Tibial nerve (tissue), 3 donors: ENCODE measurements around the gene CORIN.

Experiments
- POLR2A ChIP-seq, 2 donors: fragments of 450-650 bp; IDR thresholded peaks; one replicate each; pipeline ENCODE4 v1.6.1; 2017; ENCODE audit warnings: antibody characterized with exemption in 2 of 2, mild to moderate bottlenecking in 2 of 2, moderate library complexity in 2 of 2
- TF ChIP-seq, protein P1 (sequence below), 5 experiments: fragments of 200-600 bp in 3 of 5; fragments of 450-650 bp in 2 of 5; sonication (generic) in 3 of 5; IDR thresholded peaks; one replicate each; pipeline ENCODE4 v1.5.1; 2016 to 2019; ENCODE audit warnings: antibody characterized with exemption in 5 of 5, mild to moderate bottlenecking in 3 of 5, moderate library complexity in 2 of 5

- TF ChIP-seq, protein P1, sequence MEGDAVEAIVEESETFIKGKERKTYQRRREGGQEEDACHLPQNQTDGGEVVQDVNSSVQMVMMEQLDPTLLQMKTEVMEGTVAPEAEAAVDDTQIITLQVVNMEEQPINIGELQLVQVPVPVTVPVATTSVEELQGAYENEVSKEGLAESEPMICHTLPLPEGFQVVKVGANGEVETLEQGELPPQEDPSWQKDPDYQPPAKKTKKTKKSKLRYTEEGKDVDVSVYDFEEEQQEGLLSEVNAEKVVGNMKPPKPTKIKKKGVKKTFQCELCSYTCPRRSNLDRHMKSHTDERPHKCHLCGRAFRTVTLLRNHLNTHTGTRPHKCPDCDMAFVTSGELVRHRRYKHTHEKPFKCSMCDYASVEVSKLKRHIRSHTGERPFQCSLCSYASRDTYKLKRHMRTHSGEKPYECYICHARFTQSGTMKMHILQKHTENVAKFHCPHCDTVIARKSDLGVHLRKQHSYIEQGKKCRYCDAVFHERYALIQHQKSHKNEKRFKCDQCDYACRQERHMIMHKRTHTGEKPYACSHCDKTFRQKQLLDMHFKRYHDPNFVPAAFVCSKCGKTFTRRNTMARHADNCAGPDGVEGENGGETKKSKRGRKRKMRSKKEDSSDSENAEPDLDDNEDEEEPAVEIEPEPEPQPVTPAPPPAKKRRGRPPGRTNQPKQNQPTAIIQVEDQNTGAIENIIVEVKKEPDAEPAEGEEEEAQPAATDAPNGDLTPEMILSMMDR (IDR thresholded peaks at IDR 0.05): no peak
- TF ChIP-seq POLR2A (IDR thresholded peaks at IDR 0.05): no peak
Measured at GRCh38 chr4:47690611-47691010, 147.3 kb downstream of the CORIN start.
